GM21576 (cell line): ENCODE data around the gene TNKS1BP1.

Experiments
- ATAC-seq: cut with Tn5 transposase; IDR thresholded peaks from one replicate; pipeline ENCODE4 v1.9.1; 2021; ENCODE audit warnings: mild to moderate bottlenecking, moderate library complexity; ENCODE audit not compliant: unreplicated experiment

The TNKS1BP1 gene

DNA sequence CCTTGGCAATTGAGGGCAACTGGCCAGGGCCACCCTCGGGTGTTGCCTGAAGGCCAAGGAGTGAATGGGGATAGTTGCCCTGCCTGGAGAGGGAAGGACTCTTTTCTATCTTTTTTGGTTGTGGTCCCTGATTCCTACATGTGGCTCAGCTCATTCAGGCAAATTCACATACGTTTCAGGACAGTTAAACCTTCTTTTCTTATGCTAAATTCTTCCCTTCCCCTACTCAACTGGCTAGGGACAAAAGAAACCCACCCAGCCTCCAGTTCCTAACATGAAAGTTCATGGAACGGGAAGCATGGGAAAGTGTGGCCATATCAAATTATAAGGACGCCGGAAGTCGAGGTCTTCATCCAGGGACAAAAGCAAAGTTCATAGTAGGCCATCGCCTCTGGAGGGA is 61.4 kb downstream of the TNKS1BP1 start:
- ATAC-seq, result no peak

DNA sequence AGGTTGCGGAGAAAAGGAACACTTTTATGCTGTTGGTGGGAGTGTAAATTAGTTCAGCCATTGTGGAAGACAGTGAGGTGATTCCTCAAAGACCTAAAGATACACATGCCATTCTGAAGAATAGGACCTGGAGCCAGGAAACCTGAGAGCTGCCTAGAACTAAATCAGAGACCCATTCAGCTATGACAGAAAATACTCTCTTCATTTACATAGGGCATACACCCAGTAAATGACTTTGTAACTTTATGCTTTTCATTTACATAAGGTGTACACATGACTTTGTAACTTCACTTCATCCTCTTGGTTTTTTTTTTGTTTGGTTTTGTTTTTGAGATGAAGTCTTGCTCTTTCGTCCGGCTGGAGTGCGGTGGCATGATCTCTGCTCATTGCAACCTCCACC is 62.6 kb downstream of the TNKS1BP1 start:
- no peak for ATAC-seq

GRCh38 chr11:57260937-57261783 is 63.6 kb downstream of the TNKS1BP1 start:
- ATAC-seq, result no peak

DNA sequence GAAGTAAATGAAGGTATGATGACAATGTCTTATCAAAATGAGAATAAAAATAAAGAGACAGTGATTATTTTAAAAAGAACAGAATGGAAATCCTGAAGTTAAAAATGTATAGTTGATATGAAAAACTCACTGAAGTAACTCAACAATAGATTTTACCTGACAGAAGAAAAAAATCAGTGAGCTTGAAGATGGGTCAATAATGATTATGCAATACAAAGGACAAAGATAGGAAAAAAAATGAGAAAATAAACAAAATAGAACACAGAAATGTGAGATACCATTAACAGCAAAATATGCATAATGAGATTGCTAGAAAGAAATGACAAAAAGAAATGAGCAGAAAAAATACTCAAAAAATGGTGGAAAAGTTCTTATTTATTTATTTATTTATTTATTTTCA is 68.6 kb downstream of the TNKS1BP1 start:
- no peak for ATAC-seq

DNA sequence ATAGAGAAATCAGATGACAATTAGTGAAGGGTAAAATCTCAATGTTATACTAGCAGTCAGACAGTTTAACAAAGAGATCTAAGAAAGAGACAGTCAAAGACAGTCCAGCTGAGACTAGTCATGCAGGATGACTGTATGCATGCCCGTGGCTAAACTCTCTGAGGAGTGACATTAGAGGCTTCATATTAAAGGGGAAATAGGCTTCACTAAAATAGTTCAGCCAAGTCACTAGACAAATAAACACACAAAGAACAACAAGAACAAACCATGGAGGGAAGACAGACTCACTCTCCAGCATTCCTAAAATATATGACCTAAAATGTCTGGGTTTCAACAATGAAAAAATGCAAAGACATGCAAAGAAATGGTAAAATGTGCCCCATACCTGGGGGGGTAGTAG is 69.1 kb downstream of the TNKS1BP1 start:
- ATAC-seq, result no peak

GRCh38 chr11:57254631-57255030 is 70.1 kb downstream of the TNKS1BP1 start:
- ATAC-seq, result no peak

- ATAC-seq, result no peak
These were observed 73.2 kb downstream of the TNKS1BP1 start for GRCh38 chr11:57251491-57252104.

DNA sequence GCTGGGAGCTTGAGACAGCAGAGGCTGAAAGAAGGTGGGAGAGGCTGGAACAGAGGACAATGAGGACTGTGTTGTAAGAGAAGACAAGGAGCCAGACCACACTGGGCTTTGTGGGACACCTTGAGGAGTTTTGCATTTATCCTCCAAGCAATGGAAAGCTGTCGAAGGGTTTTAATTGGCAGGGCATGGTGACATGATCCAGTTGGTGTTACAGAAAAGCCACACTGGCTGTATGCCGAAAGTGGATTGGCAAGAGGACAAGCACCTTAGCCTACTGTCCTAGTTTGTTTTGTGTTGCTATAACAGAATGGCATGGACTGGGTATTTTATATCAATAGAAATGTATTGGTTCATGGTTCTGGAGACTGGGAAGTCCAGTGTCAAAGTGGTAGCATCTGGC is 73.7 kb downstream of the TNKS1BP1 start:
- no peak for ATAC-seq
